ENCODE results near the gene NCOR1. TPM values are rescaled to one million over a fixed set of nuclear protein-coding genes. Genes with fewer than 3 reads are reported as not detected.

NCOR1 gene
- total and polyA plus RNA-seq, 9 of the 15 experiments (the other 6 are each of a cell fraction or from before 2014, with no cell fraction given), result 20.2 to 66.5 (median 50.9) TPM

- TF ChIP-seq IRF9 (tag; IDR thresholded peaks at IDR 0.05) (no peak), FIP1L1 (IDR thresholded peaks at IDR 0.05; ENCODE audit: low read depth, low read length, poor library complexity, severe bottlenecking) (no peak), ZBTB7A (IDR thresholded peaks at IDR 0.05; ENCODE audit: borderline replicate concordance, control insufficient read depth, low read depth, low read length) (no peak), E2F3 (CRISPR knock-in tag; IDR thresholded peaks at IDR 0.05) (0 out of 2 replicates have a peak, but pooled peaks have one; percentile 34), EHMT2 (IDR thresholded peaks at IDR 0.05) (no peak), EZH2 (IDR thresholded peaks at IDR 0.05; ENCODE audit: borderline replicate concordance, low read depth, low read length) (no peak), FOXA3 (CRISPR knock-in tag; conservative IDR thresholded peaks at IDR 0.05 in 1 of 2, IDR thresholded peaks at IDR 0.05 in 1 of 2) (peak in 1 of 2 experiments; percentile 59; a peak in 1 of 4 replicates), POLR2B (IDR thresholded peaks at IDR 0.05; ENCODE audit: low read depth, partially characterized antibody) (peak; percentile 91), SETDB1 (IDR thresholded peaks at IDR 0.05; ENCODE audit: low read length) (no peak), MCM3 (IDR thresholded peaks at IDR 0.05) (no peak), ELK1 (CRISPR knock-in tag; IDR thresholded peaks at IDR 0.05) (no peak), ZNF398 (CRISPR knock-in tag; IDR thresholded peaks at IDR 0.05) (no peak), ZNF780A (CRISPR knock-in tag; IDR thresholded peaks at IDR 0.05) (no peak), SREBF1 (IDR thresholded peaks at IDR 0.05; ENCODE audit: borderline replicate concordance, low read depth, low read length) (no peak), LARP7 (IDR thresholded peaks at IDR 0.05) (no peak), E2F4 (CRISPR knock-in tag; IDR thresholded peaks at IDR 0.05; ENCODE audit: low read depth) (no peak), ATF6 (CRISPR knock-in tag; IDR thresholded peaks at IDR 0.05) (no peak), CXXC5 (CRISPR knock-in tag; IDR thresholded peaks at IDR 0.05) (peak; percentile 63), SIX5 (IDR thresholded peaks at IDR 0.05; ENCODE audit: borderline replicate concordance in 1 of 2, insufficient read depth in 1 of 2, low read depth in 1 of 2, low read length in 2 of 2) (peak; percentile 43 to 48; a peak in 2 of 4 replicates), SRSF3 (IDR thresholded peaks at IDR 0.05; ENCODE audit: insufficient read depth, low read length) (no peak)
Observed at GRCh38 chr17:16217002-16217635, 1.8 kb upstream of the NCOR1 start, which contains the start of gene PIGL (continued).
